ENCODE measurements around the gene GALNTL6. TPM values are rescaled to one million over a fixed set of nuclear protein-coding genes. Genes with fewer than 3 reads are reported as not detected.

GALNTL6 gene
- total and polyA plus RNA-seq, 9 of the 15 experiments (the other 6 are each of a cell fraction or from before 2014, with no cell fraction given): 0.18 to 0.50 (median 0.29) TPM

GRCh38 chr4:171846232-171846631, 33.0 kb downstream of the GALNTL6 start:
- ChIA-PET CTCF (ENCODE audit: low intra/inter-chr PET ratio) (interaction anchor here (0.6 kb wide), 1 partner anchor 302 kb away, joined by 3 read pairs; no protein-coding TSS in a partner anchor), POLR2A (no interaction called here)
- FAIRE-seq (no peak), ATAC-seq (peak; percentile 65), DNase-seq (ENCODE audit: extremely low read depth in 1 of 4, low spot score in 3 of 4) (peak; percentile 17 to 55 (median 23))
- H3K79me2 ChIP-seq (ENCODE audit: control insufficient read depth, insufficient read depth, low read length): no peaks in the 10 kb centered on the region
- no peak overlapping the region for H3K9ac ChIP-seq (ENCODE audit: insufficient read depth in 1 of 2, low read depth in 2 of 2, low read length in 2 of 2)
- H3K4me2 ChIP-seq (ENCODE audit: insufficient read depth, low read length): no peak overlapping the region
- no TSS peak for BruUV-seq (replicated peaks)
- intact Hi-C loops (cut with micrococcal nuclease): loop anchor here (1.0 to 10.0 kb wide), 2 partner anchors 356 to 989 kb away; no protein-coding TSS in a partner anchor
- H2AFZ ChIP-seq (ENCODE audit: low read depth, low read length): no peak overlapping the region
- H3K9me3 ChIP-seq (replicated peaks; ENCODE audit: control insufficient read depth, insufficient read depth, low read depth, low read length): no peaks in the 10 kb centered on the region
- WGBS (ENCODE audit: insufficient coverage, low coverage, missing lambda C conversion rate): 0% methylated on average over 2 of the region's 2 CpGs
- no peak overlapping the region for H3K27ac ChIP-seq (ENCODE audit: extremely low read depth, low read depth, low read length)
- H3K4me1 ChIP-seq (replicated peaks in 1 of 2; ENCODE audit: control insufficient read depth in 2 of 2, insufficient read depth in 2 of 2, low read length in 2 of 2): no peaks in the 10 kb centered on the region
- in situ Hi-C loops (cut with MboI): no loop called here
- no peaks in the 10 kb centered on the region for H3K36me3 ChIP-seq (ENCODE audit: control insufficient read depth, insufficient read depth, low read length)
- no peak overlapping the region for H3K4me3 ChIP-seq
- H3K9me1 ChIP-seq (ENCODE audit: control insufficient read depth, insufficient read depth, low read length): no peaks in the 10 kb centered on the region
- no peaks in the 10 kb centered on the region for H4K20me1 ChIP-seq (replicated peaks; ENCODE audit: control insufficient read depth, insufficient read depth, low read length)
- H3K27me3 ChIP-seq (ENCODE audit: control insufficient read depth in 2 of 2, insufficient read depth in 2 of 2, low read length in 2 of 2): no peaks in the 10 kb centered on the region
- peak; percentile 42 to 53 (median 49); a peak in 5 of 6 replicates for TF ChIP-seq CTCF (IDR thresholded peaks at IDR 0.05 in 2 of 3, conservative IDR thresholded peaks at IDR 0.05 in 1 of 3; ENCODE audit: insufficient read depth in 2 of 3, low read depth in 1 of 3, low read length in 3 of 3)
- TF ChIP-seq CREM (IDR thresholded peaks at IDR 0.05; ENCODE audit: low read depth): no peak
- TF ChIP-seq U2AF1 (optimal IDR thresholded peaks at IDR 0.05; ENCODE audit: low read depth, low read length): no peak
- TF ChIP-seq SMC3 (conservative IDR thresholded peaks at IDR 0.05; ENCODE audit: insufficient read depth, low read depth, low read length): peak; percentile 44
- no peak for TF ChIP-seq NCOA6 (IDR thresholded peaks at IDR 0.05)
- TF ChIP-seq GMEB1 (CRISPR knock-in tag; IDR thresholded peaks at IDR 0.05): no peak
- TF ChIP-seq CCNT2 (IDR thresholded peaks at IDR 0.05; ENCODE audit: borderline replicate concordance, extremely low read depth, insufficient read length, low read depth, low read length): no peak
- TF ChIP-seq RAD21 (CRISPR knock-in tag; conservative IDR thresholded peaks at IDR 0.05 in 1 of 2, IDR thresholded peaks at IDR 0.05 in 1 of 2): peak; percentile 48 to 52
- TF ChIP-seq ZNF785 (CRISPR knock-in tag; IDR thresholded peaks at IDR 0.05): no peak
- TF ChIP-seq BCLAF1 (IDR thresholded peaks at IDR 0.05; ENCODE audit: borderline replicate concordance in 1 of 2, control insufficient read depth in 1 of 2, low read depth in 2 of 2, low read length in 1 of 2): no peak
- no peak for TF ChIP-seq ZNF444 (CRISPR knock-in tag; IDR thresholded peaks at IDR 0.05)
- TF ChIP-seq PHTF2 (CRISPR knock-in tag; IDR thresholded peaks at IDR 0.05): no peak
- TF ChIP-seq HCFC1 (IDR thresholded peaks at IDR 0.05; ENCODE audit: low read depth, low read length): no peak
- TF ChIP-seq TFE3 (CRISPR knock-in tag; IDR thresholded peaks at IDR 0.05): no peak

Data from K562 (cell line).